ENCODE data around the gene EPHB6.

DNA sequence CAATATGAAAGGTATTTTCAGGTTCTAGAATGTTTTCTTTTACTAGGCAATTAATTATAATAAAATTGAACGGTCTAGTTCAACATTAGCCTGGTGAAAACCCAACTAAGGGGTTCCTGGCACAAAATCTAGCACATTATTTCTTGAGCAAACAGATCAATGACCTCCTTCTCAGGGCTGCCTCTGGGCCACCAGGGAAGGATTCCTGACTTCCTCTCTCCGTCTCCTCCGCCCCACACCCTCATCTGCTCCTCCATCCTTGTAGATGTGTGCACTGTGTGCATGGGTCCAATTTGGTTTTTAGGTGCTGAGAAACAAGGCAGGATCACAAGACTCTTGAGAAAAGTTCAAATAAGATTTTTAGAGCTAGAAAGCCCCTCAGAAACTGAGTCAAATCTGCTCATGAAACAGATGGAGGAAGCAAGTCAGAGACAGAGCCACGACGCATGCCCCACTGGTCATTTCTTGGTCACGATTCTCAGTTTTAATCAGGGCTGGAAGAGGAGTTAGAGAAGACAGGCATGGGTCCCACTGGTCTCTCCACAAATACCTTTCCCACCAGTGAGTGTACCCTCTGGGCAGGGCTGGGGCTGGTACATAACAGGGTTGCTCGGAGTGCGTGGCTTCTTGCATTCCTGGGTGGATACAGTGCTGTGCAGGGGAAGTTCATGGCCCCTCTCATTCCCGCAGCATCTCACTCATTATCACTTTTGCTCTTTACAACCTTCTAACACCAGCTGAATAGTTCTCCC, 26.9 kb downstream of the EPHB6 start:
- TF ChIP-seq, protein P1, sequence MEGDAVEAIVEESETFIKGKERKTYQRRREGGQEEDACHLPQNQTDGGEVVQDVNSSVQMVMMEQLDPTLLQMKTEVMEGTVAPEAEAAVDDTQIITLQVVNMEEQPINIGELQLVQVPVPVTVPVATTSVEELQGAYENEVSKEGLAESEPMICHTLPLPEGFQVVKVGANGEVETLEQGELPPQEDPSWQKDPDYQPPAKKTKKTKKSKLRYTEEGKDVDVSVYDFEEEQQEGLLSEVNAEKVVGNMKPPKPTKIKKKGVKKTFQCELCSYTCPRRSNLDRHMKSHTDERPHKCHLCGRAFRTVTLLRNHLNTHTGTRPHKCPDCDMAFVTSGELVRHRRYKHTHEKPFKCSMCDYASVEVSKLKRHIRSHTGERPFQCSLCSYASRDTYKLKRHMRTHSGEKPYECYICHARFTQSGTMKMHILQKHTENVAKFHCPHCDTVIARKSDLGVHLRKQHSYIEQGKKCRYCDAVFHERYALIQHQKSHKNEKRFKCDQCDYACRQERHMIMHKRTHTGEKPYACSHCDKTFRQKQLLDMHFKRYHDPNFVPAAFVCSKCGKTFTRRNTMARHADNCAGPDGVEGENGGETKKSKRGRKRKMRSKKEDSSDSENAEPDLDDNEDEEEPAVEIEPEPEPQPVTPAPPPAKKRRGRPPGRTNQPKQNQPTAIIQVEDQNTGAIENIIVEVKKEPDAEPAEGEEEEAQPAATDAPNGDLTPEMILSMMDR (IDR thresholded peaks at IDR 0.05) = no peak
- no peak for TF ChIP-seq POLR2A (IDR thresholded peaks at IDR 0.05)

Measured in breast epithelium (tissue), 3 donors.